IPS-11a (cell line): ENCODE data around the gene RHOB.

Experiments used
- H3K4me3 ChIP-seq: one replicate; pipeline ENCODE4 v1.5.1; 2013; ENCODE audit warnings: low read depth, low read length, control low read depth

Gene RHOB

DNA sequence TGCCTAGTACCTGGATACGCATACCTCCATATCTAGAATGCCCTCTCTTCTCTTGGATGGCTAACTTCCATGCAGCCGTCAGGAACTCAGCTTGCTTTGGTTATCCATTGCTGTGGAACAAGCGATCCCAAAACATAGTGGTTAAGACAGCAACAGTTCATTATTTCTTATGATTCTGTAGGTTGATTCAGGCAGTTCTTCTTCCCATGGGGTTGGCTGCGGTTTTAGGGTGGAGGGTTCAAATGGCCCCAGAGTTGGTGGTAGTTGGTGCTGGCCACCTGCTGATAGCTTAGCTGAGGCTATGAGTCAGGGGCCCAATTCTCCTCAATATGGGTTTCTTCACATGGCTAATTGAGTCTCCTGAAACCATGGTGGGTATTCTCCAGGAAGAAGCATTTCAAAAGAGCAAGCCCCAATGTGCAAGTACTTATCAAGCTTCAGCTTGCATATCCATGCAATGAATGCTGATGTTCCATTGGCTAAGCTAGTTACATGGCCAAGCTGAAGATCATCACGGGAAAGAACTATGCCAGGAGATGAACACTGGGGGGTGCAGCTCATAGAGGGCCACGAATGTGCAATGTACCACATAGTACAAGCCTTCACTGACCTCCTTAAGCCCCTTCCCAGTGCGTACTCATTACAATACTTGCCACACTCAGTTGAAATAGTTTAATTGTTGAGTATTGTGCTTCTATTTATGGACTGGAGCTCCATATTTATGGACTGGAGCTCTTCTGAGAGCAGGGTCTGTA, 10.0 kb upstream of the RHOB start:
- no peak overlapping the region for H3K4me3 ChIP-seq

DNA sequence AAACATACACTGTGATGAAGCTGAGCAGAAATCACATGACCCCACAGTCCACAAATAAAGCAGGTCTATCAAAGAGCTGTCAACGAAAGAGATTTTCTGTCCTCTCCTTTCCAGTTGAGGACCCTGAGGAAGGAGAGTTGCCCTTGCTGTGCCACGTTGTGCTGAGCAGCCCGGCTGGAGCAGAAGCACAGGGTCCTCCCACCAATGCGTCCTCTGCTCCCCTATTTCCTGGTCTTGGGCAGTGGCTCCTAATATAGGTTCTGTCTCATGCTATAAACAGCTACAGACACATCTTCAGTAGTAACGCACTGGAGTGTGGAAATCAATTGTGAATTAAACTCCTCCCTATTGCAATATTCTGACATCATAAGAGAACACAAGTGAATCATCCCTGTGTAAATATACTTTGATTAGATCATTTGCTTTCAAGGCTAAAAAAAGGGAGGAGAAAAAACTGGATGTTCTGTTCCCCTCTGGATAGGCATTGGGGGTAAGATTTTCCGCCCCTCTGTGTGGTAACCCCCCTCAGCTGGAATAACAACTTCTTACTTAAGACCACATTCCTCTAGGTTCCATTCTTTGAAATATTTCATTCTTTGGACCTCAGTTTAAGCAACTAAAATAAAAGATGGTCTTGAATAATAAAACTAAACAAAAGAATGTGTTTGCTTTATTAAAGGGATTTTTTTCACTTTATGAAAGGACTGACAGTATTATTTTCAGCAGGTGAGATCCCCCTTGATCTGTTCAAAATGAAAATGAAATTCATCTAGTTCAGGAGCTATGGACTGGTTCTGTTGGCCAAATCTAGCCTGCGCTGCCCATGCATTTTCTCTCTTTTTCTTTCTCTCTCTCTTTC, 8.3 kb upstream of the RHOB start:
- no peak overlapping the region for H3K4me3 ChIP-seq

DNA sequence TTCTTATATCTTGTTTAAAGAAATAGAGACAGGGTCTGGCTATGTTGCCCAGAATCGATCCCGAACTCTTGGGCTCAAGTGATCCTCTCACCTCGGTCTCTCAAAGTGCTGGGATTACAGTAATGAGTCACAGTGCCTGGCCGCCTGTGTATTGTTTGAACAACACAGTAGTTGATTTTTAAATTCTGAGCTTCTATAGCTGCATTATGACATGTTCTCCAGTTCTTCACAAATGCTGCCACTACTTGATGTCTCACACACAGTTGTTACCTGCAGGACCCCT, 7.7 kb upstream of the RHOB start:
- no peak overlapping the region for H3K4me3 ChIP-seq

DNA sequence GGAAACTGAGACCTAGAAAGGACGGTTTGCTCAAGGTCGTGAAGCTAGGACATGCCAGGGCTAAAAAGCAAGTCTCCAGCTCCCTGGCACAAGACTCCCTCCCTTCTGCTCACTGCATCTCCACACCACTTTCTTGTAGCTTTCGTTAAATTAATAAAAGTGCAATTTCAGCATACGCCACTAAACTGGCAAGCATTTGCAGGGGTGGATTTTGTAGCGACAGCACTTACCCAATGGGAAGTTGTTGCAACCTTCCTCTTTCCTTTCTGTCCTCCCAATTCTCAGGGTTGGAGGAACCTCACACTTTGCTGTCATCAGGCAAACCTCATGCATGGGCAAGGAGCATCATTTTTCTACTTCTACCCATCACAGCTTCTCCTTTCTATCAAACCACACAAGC, 7.4 kb upstream of the RHOB start:
- H3K4me3 ChIP-seq = no peak overlapping the region

DNA sequence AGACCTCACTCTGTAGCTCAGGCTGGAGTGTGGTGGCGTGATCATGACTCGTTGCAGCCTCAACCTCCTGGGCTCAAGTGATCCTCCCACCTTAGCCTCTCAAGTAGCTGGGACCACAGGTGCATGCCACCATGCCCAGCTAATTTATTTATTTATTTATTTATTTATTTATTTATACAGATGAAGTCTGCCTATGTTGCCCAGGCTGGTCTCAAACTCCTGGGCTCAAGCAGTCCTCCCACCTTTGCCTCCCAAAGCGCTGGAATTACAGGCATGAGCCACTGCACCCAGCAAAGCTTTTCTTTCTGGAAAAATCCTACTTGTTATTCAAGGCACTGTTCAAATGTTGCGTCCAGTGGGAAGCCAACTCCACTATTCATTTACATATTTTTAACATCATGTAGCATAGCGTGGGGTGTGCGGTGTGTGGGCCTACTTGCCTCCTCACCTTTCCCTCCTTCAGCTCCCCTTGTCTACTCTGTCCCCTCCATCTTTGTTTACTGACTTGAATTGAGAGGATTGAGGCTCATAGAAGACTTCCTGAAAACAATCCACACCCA, 6.8 kb upstream of the RHOB start:
- no peak overlapping the region for H3K4me3 ChIP-seq

DNA sequence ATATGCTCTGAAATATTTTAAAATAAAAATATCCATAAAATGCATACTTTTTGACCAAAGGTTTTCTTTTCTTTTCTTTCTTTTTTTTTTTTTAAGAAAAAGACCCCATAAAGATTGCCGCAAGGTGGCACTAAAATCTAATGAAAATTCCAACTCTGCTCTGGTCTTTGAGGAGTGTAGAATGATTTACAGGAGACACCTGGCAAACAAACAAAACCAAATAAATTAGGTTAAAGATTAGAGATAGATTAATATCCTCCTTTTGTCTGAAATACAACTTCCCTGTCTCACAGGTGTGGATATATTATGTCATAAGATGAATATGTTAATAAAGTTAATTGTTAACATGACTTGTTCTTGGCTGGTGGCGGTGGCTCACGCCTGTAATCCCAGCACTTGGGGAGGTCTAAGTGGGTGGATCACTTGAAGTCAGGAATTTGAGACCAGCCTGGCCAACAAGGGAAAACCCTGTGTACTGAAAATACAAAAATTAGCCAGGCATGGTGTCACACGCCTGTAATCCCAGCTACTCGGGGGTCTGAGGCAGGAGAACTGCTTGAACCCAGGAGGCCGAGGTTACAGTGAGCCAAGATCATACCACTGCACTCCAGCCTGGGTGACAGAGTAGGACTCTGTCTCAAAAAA, 3.5 kb upstream of the RHOB start:
- no peak overlapping the region for H3K4me3 ChIP-seq

DNA sequence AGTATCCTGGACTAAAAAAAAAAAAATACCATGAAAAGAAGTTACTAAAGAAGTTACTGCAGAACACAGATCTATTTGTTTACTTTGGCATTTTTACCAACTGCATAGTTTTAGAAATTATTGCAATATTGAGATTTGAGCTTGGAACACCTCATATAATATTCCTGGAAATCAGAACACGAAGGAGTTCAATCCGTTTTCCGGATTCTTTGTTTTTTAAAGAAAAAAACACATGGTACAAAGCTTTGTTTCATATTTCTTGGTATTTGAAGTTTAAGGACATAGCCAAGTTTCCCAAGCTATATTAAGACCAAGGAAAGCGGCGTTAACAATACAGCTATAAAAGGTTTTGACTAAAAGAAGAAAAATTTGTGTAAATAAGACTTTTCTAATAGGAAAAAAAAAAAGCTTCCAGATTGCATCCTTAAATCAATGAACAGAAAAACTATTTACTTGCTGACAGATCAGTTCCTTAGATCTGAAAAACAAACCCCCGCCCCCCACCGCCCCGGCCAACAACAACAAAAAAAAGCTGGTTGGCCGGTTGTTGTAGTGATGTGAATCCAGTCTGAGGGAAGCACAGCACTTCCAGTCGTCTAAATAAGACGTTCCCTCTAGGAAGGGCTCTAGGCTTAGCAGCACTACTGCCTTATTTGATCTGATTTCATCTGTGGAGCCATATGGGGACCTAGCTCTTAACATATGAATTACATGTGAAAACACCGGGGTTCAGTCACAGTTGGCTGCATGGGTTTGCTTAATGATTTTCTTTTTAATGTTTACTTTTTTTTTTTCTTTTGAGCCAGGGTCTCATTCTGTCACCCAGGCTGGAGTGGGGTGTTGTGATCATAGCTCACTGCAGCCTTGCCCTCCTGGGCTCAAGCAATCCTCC, 2.5 kb upstream of the RHOB start:
- H3K4me3 ChIP-seq = no peak overlapping the region

DNA sequence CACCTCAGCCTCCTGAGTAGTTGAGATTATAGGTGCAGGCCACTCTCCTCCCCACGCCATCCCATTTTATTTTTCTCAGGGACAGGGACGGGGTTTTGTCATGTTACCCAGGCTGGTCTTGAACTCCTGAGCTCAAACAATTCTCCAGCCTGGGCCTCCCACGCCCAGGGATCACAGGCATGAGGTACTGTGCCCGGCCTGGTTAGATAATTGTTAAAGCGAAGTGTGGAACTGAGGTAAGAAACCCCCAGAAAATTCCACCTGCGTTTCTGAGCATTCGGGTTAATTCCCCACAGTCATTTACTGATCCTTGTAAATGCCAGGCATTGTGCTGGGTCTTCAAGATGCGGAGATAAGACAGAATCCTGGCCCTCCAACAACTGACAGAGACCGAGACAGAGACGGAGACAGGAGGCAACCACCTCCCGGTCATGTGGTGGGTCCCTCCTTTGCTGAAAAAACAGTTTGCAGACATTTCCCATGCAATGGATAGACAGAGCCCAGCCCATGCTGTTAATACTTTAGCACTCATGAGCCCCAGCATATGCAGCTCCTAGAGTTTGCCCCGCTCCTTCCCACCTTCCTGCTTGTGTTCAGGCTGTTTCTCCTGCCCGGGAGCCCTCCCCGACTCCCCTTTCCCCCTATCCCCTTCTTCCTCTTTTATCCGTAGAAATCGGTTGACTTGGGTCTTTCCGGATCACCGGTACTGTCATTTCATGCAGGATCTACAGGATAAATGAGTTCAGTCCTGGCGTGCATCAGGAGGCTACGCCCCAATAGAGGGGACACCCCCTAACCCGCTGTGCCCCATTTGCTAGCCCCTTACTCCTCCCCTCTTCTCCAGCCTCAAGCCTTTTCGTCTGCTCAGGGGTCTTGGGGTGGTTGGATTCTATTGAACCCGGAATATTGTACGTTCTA, 1.6 kb upstream of the RHOB start:
- no peak overlapping the region for H3K4me3 ChIP-seq

DNA sequence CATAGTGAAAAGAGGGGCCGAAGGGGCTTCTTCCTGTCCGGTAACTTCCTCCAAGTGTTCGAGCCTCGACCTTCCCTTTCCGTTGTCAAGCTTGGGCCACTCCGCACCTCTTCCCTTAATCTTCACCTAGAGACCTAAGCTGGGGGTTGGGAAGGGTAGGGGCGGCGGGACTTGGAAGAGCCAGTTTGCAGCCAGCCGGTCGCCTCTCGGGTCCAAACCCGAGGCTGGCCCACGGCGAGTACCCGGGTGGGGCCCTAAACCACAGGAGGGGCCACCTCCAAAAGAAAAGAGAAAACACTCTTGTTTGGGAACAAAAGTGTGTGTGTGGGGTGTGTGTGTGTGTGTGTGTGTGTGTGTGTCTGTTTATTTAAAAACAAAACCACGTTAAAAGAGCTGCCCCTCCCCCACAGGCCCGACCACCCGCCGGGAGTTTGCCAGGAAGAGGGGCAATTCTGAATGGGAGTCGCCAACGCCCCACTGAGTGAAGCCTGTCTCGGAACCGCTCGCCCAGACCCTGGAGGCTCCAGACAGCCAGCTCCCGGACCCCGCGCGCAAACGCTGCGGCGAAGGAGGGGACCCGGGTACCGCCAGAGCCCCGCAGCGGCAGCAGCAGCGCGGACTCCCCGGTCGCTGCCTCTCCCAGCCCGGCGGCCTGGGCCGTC, 488 bp upstream of the RHOB start:
- H3K4me3 ChIP-seq = peak overlapping the region; percentile 58

DNA sequence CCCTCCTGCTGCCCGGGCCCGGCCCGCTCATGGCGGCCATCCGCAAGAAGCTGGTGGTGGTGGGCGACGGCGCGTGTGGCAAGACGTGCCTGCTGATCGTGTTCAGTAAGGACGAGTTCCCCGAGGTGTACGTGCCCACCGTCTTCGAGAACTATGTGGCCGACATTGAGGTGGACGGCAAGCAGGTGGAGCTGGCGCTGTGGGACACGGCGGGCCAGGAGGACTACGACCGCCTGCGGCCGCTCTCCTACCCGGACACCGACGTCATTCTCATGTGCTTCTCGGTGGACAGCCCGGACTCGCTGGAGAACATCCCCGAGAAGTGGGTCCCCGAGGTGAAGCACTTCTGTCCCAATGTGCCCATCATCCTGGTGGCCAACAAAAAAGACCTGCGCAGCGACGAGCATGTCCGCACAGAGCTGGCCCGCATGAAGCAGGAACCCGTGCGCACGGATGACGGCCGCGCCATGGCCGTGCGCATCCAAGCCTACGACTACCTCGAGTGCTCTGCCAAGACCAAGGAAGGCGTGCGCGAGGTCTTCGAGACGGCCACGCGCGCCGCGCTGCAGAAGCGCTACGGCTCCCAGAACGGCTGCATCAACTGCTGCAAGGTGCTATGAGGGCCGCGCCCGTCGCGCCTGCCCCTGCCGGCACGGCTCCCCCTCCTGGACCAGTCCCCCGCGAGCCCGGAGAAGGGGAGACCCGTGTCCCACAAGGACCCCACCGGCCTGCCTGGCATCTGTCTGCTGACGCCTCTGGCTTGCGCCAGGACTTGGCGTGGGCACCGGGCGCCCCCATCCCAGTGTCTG, 767 bp downstream of the RHOB start:
- H3K4me3 ChIP-seq = peak overlapping the region; percentile 58

DNA sequence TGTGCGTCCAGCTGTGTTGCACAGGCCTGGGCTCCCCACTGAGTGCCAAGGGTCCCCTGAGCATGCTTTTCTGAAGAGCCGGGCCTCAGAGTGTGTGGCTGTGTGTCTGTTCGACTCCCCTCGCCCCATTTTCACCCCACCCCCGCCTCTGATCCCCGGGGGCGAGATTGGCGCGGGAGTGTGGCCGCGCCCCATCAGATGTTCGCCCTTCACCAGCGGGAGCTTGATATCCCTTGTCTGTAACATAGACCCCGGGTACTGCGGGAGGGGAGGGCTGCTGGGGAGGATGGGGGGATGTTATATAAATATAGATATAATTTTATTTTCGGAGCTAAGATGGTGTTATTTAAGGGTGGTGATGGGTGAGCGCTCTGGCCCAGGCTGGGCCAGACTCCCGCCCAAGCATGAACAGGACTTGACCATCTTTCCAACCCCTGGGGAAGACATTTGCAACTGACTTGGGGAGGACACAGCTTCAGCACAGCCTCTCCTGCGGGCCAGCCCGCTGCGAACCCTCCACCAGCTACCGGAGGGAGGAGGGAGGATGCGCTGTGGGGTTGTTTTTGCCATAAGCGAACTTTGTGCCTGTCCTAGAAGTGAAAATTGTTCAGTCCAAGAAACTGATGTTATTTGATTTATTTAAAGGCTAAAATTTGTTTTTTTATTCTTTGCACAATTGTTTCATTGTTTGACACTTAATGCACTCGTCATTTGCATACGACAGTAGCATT, 1.5 kb downstream of the RHOB start:
- H3K4me3 ChIP-seq = peak overlapping the region; percentile 58

DNA sequence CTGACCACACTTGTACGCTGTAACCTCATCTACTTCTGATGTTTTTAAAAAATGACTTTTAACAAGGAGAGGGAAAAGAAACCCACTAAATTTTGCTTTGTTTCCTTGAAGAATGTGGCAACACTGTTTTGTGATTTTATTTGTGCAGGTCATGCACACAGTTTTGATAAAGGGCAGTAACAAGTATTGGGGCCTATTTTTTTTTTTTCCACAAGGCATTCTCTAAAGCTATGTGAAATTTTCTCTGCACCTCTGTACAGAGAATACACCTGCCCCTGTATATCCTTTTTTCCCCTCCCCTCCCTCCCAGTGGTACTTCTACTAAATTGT, 2.1 kb downstream of the RHOB start:
- peak overlapping the region; percentile 10 for H3K4me3 ChIP-seq

DNA sequence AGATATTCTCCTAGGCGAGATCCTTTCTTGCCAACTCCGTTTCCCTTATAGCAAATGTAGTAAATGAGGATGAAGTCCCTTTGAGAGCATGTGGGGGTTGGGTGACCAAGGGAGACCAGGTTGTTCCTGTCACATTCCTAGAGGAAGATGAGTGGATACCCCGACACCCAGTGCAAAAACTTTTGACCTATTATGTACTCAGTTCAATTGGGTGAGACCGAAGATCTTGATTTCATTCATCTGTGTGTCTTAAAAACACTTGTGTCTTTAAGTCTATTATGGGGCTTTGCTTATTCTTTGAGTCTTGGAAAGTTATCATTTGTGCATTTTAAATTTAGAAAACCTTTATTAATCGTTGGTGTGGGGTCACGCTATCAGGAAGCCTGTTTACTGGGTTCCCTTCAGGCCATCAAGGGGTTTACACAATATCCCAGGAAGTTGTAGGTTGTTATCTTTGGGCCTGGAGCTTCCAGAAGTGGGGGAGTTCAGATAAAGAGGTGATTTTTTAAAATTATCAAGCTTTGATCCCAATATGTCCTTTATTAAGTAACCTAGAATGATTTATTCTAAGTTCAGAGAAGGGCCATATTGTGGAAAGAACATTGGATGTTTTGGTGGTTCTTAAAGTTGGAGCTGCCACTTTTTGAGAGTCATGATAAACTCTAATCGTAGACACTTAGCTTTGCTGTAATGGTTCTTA, 2.8 kb downstream of the RHOB start:
- H3K4me3 ChIP-seq = no peak overlapping the region

DNA sequence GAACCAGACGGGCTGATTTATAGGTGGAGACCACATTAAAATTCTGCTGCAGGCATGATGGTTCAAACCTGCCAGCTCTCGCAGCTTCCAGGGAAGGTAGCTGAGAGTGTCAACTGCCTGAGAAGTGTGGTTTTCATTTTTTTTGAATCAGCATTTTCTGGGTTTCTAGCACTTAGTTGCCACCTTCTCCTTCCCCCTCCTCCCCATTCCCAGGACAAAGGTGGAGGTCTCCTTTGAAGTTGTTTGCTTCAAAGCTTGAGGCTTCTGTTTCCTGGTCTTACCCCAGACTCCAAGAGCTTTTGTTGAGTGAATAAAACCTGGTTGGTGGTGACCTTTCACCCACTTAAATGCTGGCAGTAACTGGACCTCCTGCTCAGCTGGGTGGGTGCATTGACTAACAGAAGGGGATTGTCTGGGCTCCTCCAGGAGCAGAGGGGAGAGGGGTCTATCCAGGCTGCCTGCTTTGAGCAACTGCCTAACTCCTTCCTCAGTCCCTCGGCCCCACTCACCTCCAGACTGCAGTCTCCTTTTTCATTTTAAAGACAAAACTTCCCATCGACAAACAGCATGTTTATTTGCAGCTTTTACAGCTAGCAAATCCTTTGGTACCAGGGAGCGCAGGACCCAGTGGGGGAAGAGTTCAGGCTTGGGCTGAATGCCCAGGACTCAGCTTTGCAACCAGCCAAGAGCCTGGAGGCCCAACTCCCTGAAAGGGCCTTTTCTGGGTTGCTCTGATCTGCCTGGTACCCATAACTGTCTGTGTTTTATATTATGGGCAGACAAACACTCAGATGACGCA, 3.5 kb downstream of the RHOB start:
- H3K4me3 ChIP-seq = no peak overlapping the region

DNA sequence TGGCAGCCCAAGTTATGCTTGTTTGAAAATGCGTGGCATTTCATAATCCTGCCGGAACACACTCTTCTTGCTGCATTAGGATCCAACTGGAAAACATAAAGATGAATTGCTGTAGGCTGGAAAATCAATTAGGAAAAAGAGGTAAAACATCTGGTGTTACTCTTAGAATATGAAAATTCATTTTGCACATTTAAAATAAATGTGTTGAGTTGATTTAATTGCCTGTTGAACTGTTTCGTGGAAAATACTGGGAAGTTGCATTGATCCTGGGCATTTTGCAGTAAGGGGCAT, 4.1 kb downstream of the RHOB start:
- H3K4me3 ChIP-seq = no peak overlapping the region

DNA sequence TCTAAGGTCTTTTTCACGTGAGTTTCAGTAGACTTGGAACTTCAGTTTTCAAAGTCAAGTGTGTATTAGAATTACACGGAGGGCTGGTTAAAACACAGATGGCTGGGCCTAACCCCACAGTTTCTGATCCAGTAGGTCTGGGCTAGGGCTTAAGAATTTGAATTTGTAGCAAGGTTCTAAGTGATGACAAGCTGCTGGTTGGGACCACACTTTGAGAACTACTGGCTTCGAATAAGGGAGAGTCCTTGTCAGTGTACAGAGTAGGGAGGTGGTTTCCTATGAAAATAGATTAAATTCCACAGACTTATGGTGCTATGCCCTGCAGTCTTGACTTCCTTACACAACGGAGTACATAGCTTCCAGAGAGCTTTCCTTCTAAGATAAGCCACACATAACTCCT, 4.5 kb downstream of the RHOB start:
- no peak overlapping the region for H3K4me3 ChIP-seq
